Esophagus squamous epithelium (tissue), 5 donors: ENCODE results near the gene PAM16. TPM values are rescaled to one million over a fixed set of nuclear protein-coding genes. Genes with fewer than 3 reads are reported as not detected.

ENCODE experiments used
- DNase-seq: peaks from one replicate; lab custom pipeline; 2025; lab: John Stamatoyannopoulos, UW
- H3K27ac ChIP-seq, 4 donors: fragments of 200-600 bp; sonication (generic); one replicate each; pipeline ENCODE4 v1.5.1; 2016 to 2019; ENCODE audit warnings: mild to moderate bottlenecking in 1 of 4
- H3K27me3 ChIP-seq, 4 donors: fragments of 200-600 bp; sonication (generic); 1 replicate in 3 of 4; 2 replicates in 1 of 4; pipeline versions ENCODE4 v1.5.1 to v1.6.0; 2017 to 2021; ENCODE audit warnings: antibody characterized with exemption in 1 of 4
- H3K36me3 ChIP-seq, 3 donors: fragments of 200-600 bp; sonication (generic); one replicate each; pipeline ENCODE4 v1.5.1; 2016 to 2019
- H3K4me1 ChIP-seq, 3 donors: fragments of 200-600 bp; sonication (generic); one replicate each; pipeline ENCODE4 v1.5.1; 2017 to 2019
- H3K4me3 ChIP-seq, 4 donors: fragments of 200-600 bp; sonication (generic); 1 replicate in 3 of 4; 2 replicates in 1 of 4; pipeline ENCODE4 v1.5.1; 2016 to 2019; ENCODE audit warnings: mild to moderate bottlenecking in 2 of 4, moderate library complexity in 1 of 4
- H3K9me3 ChIP-seq, 3 donors: fragments of 200-600 bp; sonication (generic); one replicate each; pipeline ENCODE4 v1.5.1; 2016 to 2019
- POLR2A ChIP-seq, 4 donors: fragments of 450-650 bp; IDR thresholded peaks; one replicate each; pipeline ENCODE4 v1.6.1; 2017; ENCODE audit warnings: antibody characterized with exemption in 4 of 4, mild to moderate bottlenecking in 4 of 4, moderate library complexity in 3 of 4
- WGBS, 2 donors: methylation state at CpG; one replicate each; pipeline ENCODE4 v1.1.5; 2018; 5-methylcytosine and 5-hydroxymethylcytosine counted together
- intact Hi-C: fragments of 100-400 bp; cut with DNase I; formaldehyde crosslinking; loops from one replicate; pipeline ENCODE4 v1.15.0; 2022
- total RNA-seq, 4 donors: library from RNA; depleted of rRNA; stranded (reverse); fragments of >200 nt; gene quantifications; one replicate each; pipeline ENCODE4 v1.1.0, GENCODE V29; 2016
- TF ChIP-seq, protein P1 (sequence below), 6 experiments: fragments of 450-650 bp in 4 of 6; fragments of 200-600 bp in 2 of 6; sonication (generic) in 2 of 6; IDR thresholded peaks; one replicate each; pipeline ENCODE4 v1.5.1; 2016 to 2019; ENCODE audit warnings: antibody characterized with exemption in 6 of 6, mild to moderate bottlenecking in 4 of 6, moderate library complexity in 4 of 6
- donor health status: DM: yes; HTN: yes; CAD: no.

The PAM16 gene
- total RNA-seq, 4 donors from 2014 or later, result 29.5 to 40.8 (median 33.2) TPM

DNA sequence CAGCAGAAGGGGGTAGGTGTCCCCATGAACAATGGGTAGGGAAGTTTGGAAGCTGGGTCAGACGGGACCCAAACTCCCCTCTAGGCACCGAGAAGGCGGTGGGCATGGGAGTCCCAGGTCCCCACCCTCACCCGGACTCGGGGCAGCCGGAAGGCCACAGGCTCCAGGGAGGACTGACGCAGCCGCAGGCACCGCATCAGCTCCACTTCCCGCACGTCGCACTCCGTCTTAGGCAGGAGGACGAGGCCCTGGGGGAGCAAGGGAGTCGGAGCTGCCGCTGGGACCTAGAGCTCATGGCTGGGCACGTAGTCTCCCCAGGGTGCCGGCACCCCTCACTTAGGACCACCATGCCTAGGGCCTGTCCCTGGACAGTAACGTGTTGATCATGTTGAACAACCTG lies 7.1 kb upstream of the PAM16 start:
- no peak for TF ChIP-seq POLR2A (IDR thresholded peaks at IDR 0.05)
- TF ChIP-seq, protein P1, sequence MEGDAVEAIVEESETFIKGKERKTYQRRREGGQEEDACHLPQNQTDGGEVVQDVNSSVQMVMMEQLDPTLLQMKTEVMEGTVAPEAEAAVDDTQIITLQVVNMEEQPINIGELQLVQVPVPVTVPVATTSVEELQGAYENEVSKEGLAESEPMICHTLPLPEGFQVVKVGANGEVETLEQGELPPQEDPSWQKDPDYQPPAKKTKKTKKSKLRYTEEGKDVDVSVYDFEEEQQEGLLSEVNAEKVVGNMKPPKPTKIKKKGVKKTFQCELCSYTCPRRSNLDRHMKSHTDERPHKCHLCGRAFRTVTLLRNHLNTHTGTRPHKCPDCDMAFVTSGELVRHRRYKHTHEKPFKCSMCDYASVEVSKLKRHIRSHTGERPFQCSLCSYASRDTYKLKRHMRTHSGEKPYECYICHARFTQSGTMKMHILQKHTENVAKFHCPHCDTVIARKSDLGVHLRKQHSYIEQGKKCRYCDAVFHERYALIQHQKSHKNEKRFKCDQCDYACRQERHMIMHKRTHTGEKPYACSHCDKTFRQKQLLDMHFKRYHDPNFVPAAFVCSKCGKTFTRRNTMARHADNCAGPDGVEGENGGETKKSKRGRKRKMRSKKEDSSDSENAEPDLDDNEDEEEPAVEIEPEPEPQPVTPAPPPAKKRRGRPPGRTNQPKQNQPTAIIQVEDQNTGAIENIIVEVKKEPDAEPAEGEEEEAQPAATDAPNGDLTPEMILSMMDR (IDR thresholded peaks at IDR 0.05), result no peak
- intact Hi-C loops, result loop anchor here (5.0 kb wide), 1 partner anchor 44 kb away; no protein-coding TSS in a partner anchor
- Histone ChIP-seq H3K9me3 (no peaks in the 10 kb centered on the region), H3K4me1 (peaks cover 0 to 11% (median 0%) of the 10 kb centered on the region in 3 donors), H3K27me3 (no peaks in the 10 kb centered on the region), H3K4me3 (no peak overlapping the region), H3K27ac (no peak overlapping the region), H3K36me3 (peaks cover 5 to 70% (median 5%) of the 10 kb centered on the region in 3 donors)
- DNase-seq, result no peak
- 92 to 100% methylated on average over 4 to 5 of the region's 19 CpGs for WGBS, 2 donors

DNA sequence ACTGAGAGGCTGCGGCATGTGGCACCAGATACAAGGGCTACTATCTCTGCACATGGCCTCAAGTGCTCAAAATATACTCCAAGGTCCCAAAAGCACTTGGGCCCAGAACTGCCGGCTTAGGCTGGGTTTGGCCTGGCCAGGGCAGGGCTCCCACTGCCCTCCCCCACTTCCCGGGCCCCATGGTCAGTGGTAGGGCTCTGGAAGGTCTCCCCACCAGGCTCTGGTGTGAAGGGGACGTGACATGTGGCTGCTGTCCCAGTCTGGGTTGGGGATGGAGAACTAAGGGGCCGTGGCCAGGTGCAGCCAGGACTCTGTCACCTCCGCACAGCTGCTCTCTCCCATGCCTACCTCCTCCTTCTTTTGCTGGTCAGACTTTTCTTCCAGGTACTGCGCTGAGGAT lies 5.7 kb upstream of the PAM16 start:
- intact Hi-C loops, result loop anchor here (5.0 kb wide), 1 partner anchor 45 kb away; no protein-coding TSS in a partner anchor
- Histone ChIP-seq H3K4me1 (peaks cover 0 to 5% (median 0%) of the 10 kb centered on the region in 3 donors), H3K27ac (no peak overlapping the region), H3K4me3 (no peak overlapping the region), H3K27me3 (no peaks in the 10 kb centered on the region), H3K36me3 (peaks cover 2 to 56% (median 5%) of the 10 kb centered on the region in 3 donors), H3K9me3 (no peaks in the 10 kb centered on the region)
- 91 to 94% methylated on average over 7 of the region's 7 CpGs for WGBS, 2 donors
- TF ChIP-seq, protein P1 (IDR thresholded peaks at IDR 0.05), result no peak
- TF ChIP-seq POLR2A (IDR thresholded peaks at IDR 0.05), result no peak
- DNase-seq, result no peak

DNA sequence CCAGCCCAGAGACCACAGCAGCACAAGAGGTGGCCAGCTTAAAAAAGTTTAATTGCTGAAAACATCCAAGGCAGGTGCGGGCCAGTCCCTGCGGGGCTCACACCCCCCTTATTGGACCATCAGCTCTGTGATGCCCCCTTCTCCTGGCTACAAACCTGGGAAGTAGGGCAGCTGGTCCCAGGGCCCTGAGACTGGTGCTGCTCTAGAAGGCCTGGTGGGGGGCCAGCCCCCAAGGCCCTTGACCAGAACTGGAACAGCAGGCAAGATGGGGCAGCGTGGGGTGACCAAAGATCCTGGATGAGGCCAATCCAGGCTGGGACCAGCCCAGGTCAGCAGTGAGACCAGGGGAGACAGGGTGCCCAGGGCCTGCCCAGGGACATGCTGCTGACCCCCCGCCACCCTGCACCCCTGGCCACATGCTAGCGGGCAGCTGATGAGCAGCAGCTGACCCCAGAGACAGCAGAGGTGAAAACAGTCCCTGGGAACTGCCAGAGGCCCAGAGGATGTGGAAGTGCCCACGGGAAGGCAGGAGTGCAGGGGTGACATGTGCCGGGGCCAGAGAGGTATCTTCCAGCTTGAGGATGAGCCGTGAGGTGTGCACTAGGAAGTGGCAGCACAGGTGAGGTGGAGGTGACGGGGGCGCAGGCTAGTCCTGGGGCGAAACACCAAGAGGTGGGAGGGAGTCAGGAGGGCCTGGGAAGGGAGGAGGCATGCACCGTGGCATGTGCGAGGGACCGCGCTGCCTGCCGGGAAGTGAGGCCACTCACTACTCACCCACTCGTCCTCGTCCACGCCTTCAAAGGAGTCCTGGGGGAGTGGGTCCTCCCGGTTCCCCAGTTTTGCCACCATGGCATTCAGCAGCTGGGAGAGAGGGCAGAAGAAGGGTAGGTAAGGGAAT lies 3.6 kb upstream of the PAM16 start:
- 90 to 93% methylated on average over 16 to 19 of the region's 20 CpGs for WGBS, 2 donors
- H3K4me1 ChIP-seq, result peaks cover 8 to 22% (median 10%) of the 10 kb centered on the region in 3 donors
- H3K27me3 ChIP-seq, result no peaks in the 10 kb centered on the region
- H3K36me3 ChIP-seq, result peaks cover 0 to 39% (median 0%) of the 10 kb centered on the region in 3 donors
- no peaks in the 10 kb centered on the region for H3K9me3 ChIP-seq
- intact Hi-C loops, result loop anchor here (5.0 kb wide), 1 partner anchor 48 kb away; no protein-coding TSS in a partner anchor
- TF ChIP-seq POLR2A (IDR thresholded peaks at IDR 0.05), result no peak
- H3K4me3 ChIP-seq, result no peak overlapping the region
- no peak overlapping the region for H3K27ac ChIP-seq
- no peak for DNase-seq

DNA sequence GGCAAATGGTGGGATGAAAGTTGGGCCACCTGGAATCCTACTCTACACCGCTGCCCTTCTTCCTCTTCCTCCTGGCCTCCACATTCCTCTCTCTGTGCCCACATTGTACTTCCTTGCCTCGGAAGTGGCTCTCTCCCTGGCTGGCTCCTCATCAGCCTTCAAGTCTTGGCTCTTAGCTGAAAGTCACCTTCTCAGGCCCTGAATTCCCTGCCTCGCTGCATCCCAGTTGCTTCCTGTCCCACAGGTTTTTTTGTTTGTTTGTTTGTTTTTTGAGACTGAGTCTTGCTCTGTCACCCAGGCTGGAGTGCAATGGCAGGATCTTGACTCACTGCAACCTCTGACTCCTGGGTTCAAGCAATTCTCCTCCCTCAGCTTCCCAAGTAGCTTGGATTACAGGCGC lies 2.6 kb upstream of the PAM16 start:
- Histone ChIP-seq H3K9me3 (no peaks in the 10 kb centered on the region), H3K27ac (no peak overlapping the region), H3K36me3 (peaks cover 0 to 35% (median 0%) of the 10 kb centered on the region in 3 donors), H3K4me1 (peaks cover 10 to 28% (median 12%) of the 10 kb centered on the region in 3 donors), H3K27me3 (no peaks in the 10 kb centered on the region), H3K4me3 (no peak overlapping the region)
- intact Hi-C loops, result no loop called here
- WGBS, 2 donors, result 81 to 82% methylated on average over 4 of the region's 4 CpGs
- TF ChIP-seq, protein P1 (IDR thresholded peaks at IDR 0.05), result no peak
- TF ChIP-seq POLR2A (IDR thresholded peaks at IDR 0.05), result no peak
- DNase-seq, result no peak

DNA sequence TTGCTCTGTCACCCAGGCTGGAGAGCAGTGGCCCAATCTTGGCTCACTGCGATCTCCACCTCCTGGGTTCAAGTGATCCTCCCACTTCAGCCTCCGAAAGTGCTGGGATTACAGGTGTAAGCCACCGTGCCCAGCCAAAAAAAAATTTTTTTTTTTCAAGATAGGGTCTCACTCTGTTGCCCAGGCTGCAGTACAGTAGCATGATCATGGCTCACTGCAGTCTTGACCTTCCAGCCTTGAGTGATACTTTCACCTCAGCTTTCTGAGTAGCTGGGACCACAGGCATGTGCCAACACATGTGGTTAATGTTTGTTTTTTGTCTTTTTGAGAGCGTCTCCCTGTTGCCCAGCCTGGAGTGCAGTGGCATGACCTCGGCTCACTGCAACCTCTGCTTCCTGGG lies 1.7 kb upstream of the PAM16 start:
- DNase-seq, result no peak
- WGBS, 2 donors, result 74 to 100% methylated on average over 4 to 5 of the region's 5 CpGs

More for the DNA sequence above, 1.7 kb upstream of the PAM16 start:
- TF ChIP-seq, protein P1 (IDR thresholded peaks at IDR 0.05), result no peak
- no peak for TF ChIP-seq POLR2A (IDR thresholded peaks at IDR 0.05)
- Histone ChIP-seq H3K27me3 (no peaks in the 10 kb centered on the region), H3K36me3 (peaks cover 0 to 27% (median 0%) of the 10 kb centered on the region in 3 donors), H3K4me3 (no peak overlapping the region), H3K4me1 (peaks cover 15 to 36% (median 18%) of the 10 kb centered on the region in 3 donors), H3K27ac (no peak overlapping the region), H3K9me3 (no peaks in the 10 kb centered on the region)
- intact Hi-C loops, result no loop called here
